HG02840 (cell line): ENCODE measurements around the gene STIMATE.

Experiments
- ATAC-seq: cut with Tn5 transposase; IDR thresholded peaks from one replicate; pipeline ENCODE4 v1.9.1; 2021; ENCODE audit warnings: mild to moderate bottlenecking, moderate library complexity, moderate number of reproducible peaks; ENCODE audit not compliant: unreplicated experiment, low FRiP score

The STIMATE gene

GRCh38 chr3:52897130-52898122, at the start of gene STIMATE:
Gene STIMATE (minus strand): TSS chr3:52897548. CDS start chr3:52897450, 98 bp downstream.
- peak; percentile 86 for ATAC-seq

- no peak for ATAC-seq
Observed at GRCh38 chr3:52939600-52939999, 42.3 kb upstream of the STIMATE start.

- no peak for ATAC-seq
Observed at GRCh38 chr3:52934630-52935530, 37.5 kb upstream of the STIMATE start.

GRCh38 chr3:52931889-52932288, 34.5 kb upstream of the STIMATE start:
- no peak for ATAC-seq

GRCh38 chr3:52931328-52931727, 34.0 kb upstream of the STIMATE start:
- no peak for ATAC-seq

GRCh38 chr3:52930748-52931147, 33.4 kb upstream of the STIMATE start:
- ATAC-seq = no peak

GRCh38 chr3:52926554-52926953, 29.2 kb upstream of the STIMATE start:
- no peak for ATAC-seq

- no peak for ATAC-seq
Observed at GRCh38 chr3:52925405-52926313, 28.3 kb upstream of the STIMATE start.

GRCh38 chr3:52923963-52924362, 26.6 kb upstream of the STIMATE start:
- ATAC-seq = no peak

- no peak for ATAC-seq
Observed at GRCh38 chr3:52920841-52921240, 23.5 kb upstream of the STIMATE start.

GRCh38 chr3:52917044-52917443, 19.7 kb upstream of the STIMATE start:
- ATAC-seq = no peak

GRCh38 chr3:52915294-52915693, 17.9 kb upstream of the STIMATE start:
- ATAC-seq = no peak

GRCh38 chr3:52912885-52913731, 15.8 kb upstream of the STIMATE start:
- no peak for ATAC-seq

- ATAC-seq = no peak
Observed at GRCh38 chr3:52910823-52911222, 13.5 kb upstream of the STIMATE start.

GRCh38 chr3:52907497-52907896, 10.1 kb upstream of the STIMATE start:
- no peak for ATAC-seq

GRCh38 chr3:52904552-52904951, 7.2 kb upstream of the STIMATE start:
- no peak for ATAC-seq

GRCh38 chr3:52904000-52904399, 6.7 kb upstream of the STIMATE start:
- ATAC-seq = no peak

GRCh38 chr3:52896613-52897012, 735 bp downstream of the STIMATE start:
- no peak for ATAC-seq

GRCh38 chr3:52896151-52896550, 1.2 kb downstream of the STIMATE start:
- ATAC-seq = no peak
